IMR-90 (cell line): ENCODE data around the gene ZRANB3.

ENCODE experiments used
- CEBPB ChIP-seq: IDR thresholded peaks from 2 replicates; pipeline ENCODE4 v1.6.1; 2012; ENCODE audit warnings: low read depth, low read length, improper control_type of control experiment
- CTCF ChIP-seq: conservative IDR thresholded peaks from 2 replicates; pipeline ENCODE4 v1.5.1; 2012; ENCODE audit warnings: mild to moderate bottlenecking, low read depth, low read length, improper control_type of control experiment
- MAFK ChIP-seq: IDR thresholded peaks from 2 replicates; pipeline ENCODE4 v1.6.1; 2012; ENCODE audit warnings: low read depth, low read length, improper control_type of control experiment
- MAZ ChIP-seq: IDR thresholded peaks from 2 replicates; pipeline ENCODE4 v1.6.1; 2012; ENCODE audit warnings: low read depth, mild to moderate bottlenecking, low read length, improper control_type of control experiment, moderate library complexity, borderline replicate concordance
- POLR2A ChIP-seq: IDR thresholded peaks from 2 replicates; pipeline ENCODE4 v1.6.1; 2012; ENCODE audit warnings: mild to moderate bottlenecking, low read depth, low read length
- RAD21 ChIP-seq: IDR thresholded peaks from 2 replicates; pipeline ENCODE4 v1.6.1; 2012; ENCODE audit warnings: low read length, improper control_type of control experiment
- RCOR1 ChIP-seq: IDR thresholded peaks from 2 replicates; pipeline ENCODE4 v1.6.1; 2012; ENCODE audit warnings: mild to moderate bottlenecking, low read length, improper control_type of control experiment; ENCODE audit not compliant: insufficient replicate concordance
- SMC3 ChIP-seq: fragments of 150-350 bp; IDR thresholded peaks from 2 replicates; pipeline ENCODE4 v1.6.1; 2016; ENCODE audit warnings: low read depth, mild to moderate bottlenecking, antibody characterized with exemption, low read length, moderate library complexity
- USF2 ChIP-seq: fragments of 150-350 bp; IDR thresholded peaks from 2 replicates; pipeline ENCODE4 v1.6.1; 2017; ENCODE audit warnings: mild to moderate bottlenecking, antibody characterized with exemption, low read length, low read depth

GRCh38 chr2:135113322-135113721 is 417.7 kb downstream of the ZRANB3 start:
- no peak for TF ChIP-seq CTCF
- no peak for TF ChIP-seq POLR2A
- no peak for TF ChIP-seq RAD21
- no peak for TF ChIP-seq SMC3
- TF ChIP-seq MAFK, result no peak
- TF ChIP-seq CEBPB, result no peak
- no peak for TF ChIP-seq RCOR1
- no peak for TF ChIP-seq MAZ
- no peak for TF ChIP-seq USF2
